GM23338 (cell line): ENCODE data around the gene ONECUT1. TPM values are rescaled to one million over a fixed set of nuclear protein-coding genes. Genes with fewer than 3 reads are reported as not detected.

Source experiments
- ATAC-seq: fragments of 200-7000 bp; cut with Tn5 transposase; 3 replicates; pipeline ENCODE4 v1.9.1; 2020
- DNase-seq: peaks from one replicate; pipeline ENCODE4 v3.0.0-alpha.2; 2015; ENCODE audit warnings: low spot score
- H2AFZ ChIP-seq: fragments of 200-600 bp; sonication (generic); 2 replicates; pipeline ENCODE4 v1.8.0; 2016; ENCODE audit warnings: antibody characterized with exemption, mild to moderate bottlenecking, moderate library complexity
- H3F3A ChIP-seq: fragments of 200-600 bp; sonication (generic); replicated peaks from 2 replicates; pipeline ENCODE4 v1.8.0; 2017; ENCODE audit warnings: antibody characterized with exemption, mixed run types, low read depth
- H3K27ac ChIP-seq: fragments of 200-600 bp; sonication (generic); 2 replicates; pipeline ENCODE4 v1.6.1; 2016; ENCODE audit warnings: low read depth
- H3K27me3 ChIP-seq: fragments of 200-600 bp; sonication (generic); 2 replicates; pipeline ENCODE4 v1.8.0; 2016; ENCODE audit warnings: mild to moderate bottlenecking, mixed run types, moderate library complexity; ENCODE audit not compliant: insufficient read depth
- H3K36me3 ChIP-seq: fragments of 200-600 bp; sonication (generic); 2 replicates; pipeline ENCODE4 v1.8.0; 2016; ENCODE audit warnings: mild to moderate bottlenecking; ENCODE audit not compliant: insufficient read depth
- H3K4me1 ChIP-seq: fragments of 200-600 bp; sonication (generic); 2 replicates; pipeline ENCODE4 v1.8.0; 2016; ENCODE audit warnings: mild to moderate bottlenecking, moderate library complexity; ENCODE audit not compliant: insufficient read depth
- H3K4me2 ChIP-seq: fragments of 200-600 bp; sonication (generic); 2 replicates; pipeline ENCODE4 v1.7.1; 2017; ENCODE audit warnings: mixed run types
- H3K4me3 ChIP-seq: fragments of 200-600 bp; sonication (generic); 2 replicates; pipeline ENCODE4 v1.6.1; 2016; ENCODE audit warnings: mixed run types
- H3K79me2 ChIP-seq: fragments of 200-600 bp; sonication (generic); replicated peaks from 2 replicates; pipeline ENCODE4 v1.8.0; 2017; ENCODE audit warnings: mild to moderate bottlenecking; ENCODE audit not compliant: insufficient read depth
- H3K9me2 ChIP-seq: fragments of 200-600 bp; sonication (generic); 2 replicates; pipeline ENCODE4 v1.8.0; 2017; ENCODE audit not compliant: insufficient read depth
- H4K20me1 ChIP-seq: fragments of 200-600 bp; sonication (generic); replicated peaks from 2 replicates; pipeline ENCODE4 v1.8.0; 2017; ENCODE audit warnings: mild to moderate bottlenecking; ENCODE audit not compliant: insufficient read depth
- H3K27ac Mint-ChIP-seq: 2 replicates; pipeline ENCODE4 v1.8.0; 2020; ENCODE audit warnings: inconsistent platforms, mild to moderate bottlenecking, moderate library complexity, mixed read lengths
- H3K27me3 Mint-ChIP-seq: 3 replicates; pipeline ENCODE4 v1.8.0; 2022; ENCODE audit warnings: low read depth, mild to moderate bottlenecking, moderate library complexity, mixed read lengths, inconsistent platforms; ENCODE audit not compliant: insufficient read depth, poor library complexity
- H3K36me3 Mint-ChIP-seq: 3 replicates; pipeline ENCODE4 v1.8.0; 2021; ENCODE audit warnings: low read depth, mild to moderate bottlenecking, inconsistent platforms, moderate library complexity, mixed read lengths
- H3K4me1 Mint-ChIP-seq: 3 replicates; pipeline ENCODE4 v1.8.0; 2020; ENCODE audit warnings: mild to moderate bottlenecking, inconsistent platforms, mixed read lengths
- H3K4me3 Mint-ChIP-seq: 3 replicates; pipeline ENCODE4 v1.8.0; 2021; ENCODE audit warnings: moderate library complexity, mild to moderate bottlenecking, inconsistent platforms, mixed read lengths
- H3K9me3 Mint-ChIP-seq: 3 replicates; pipeline ENCODE4 v1.8.0; 2020; ENCODE audit warnings: moderate library complexity, mild to moderate bottlenecking, inconsistent platforms, mixed read lengths
- CTCF ChIP-seq, 2 experiments: fragments of 200-600 bp in 1 of 2; sonication (generic) in 1 of 2; conservative IDR thresholded peaks; 2 replicates each; pipeline versions ENCODE4 v1.5.1 to v1.6.1; 2016 to 2017; ENCODE audit warnings: antibody characterized with exemption in 2 of 2, low read depth in 2 of 2, mild to moderate bottlenecking in 2 of 2, moderate library complexity in 1 of 2
- ETS1 ChIP-seq: IDR thresholded peaks from 2 replicates; pipeline ENCODE4 v1.6.1; 2016; ENCODE audit warnings: antibody characterized with exemption
- EZH2 ChIP-seq: fragments of 200-600 bp; sonication (generic); IDR thresholded peaks from one replicate; pipeline ENCODE4 v1.8.0; 2017; ENCODE audit warnings: antibody characterized with exemption, mild to moderate bottlenecking, low read depth; ENCODE audit not compliant: unreplicated experiment
- ZNF114 ChIP-seq: fragments of 250-450 bp; sonication (Bioruptor Pico); IDR thresholded peaks from 2 replicates; pipeline ENCODE4 v1.5.0; 2020; ENCODE audit warnings: mild to moderate bottlenecking, moderate library complexity
- ZNF462 ChIP-seq: fragments of 250-450 bp; sonication (Bioruptor Pico); IDR thresholded peaks from 2 replicates; pipeline ENCODE4 v1.5.0; 2020; ENCODE audit warnings: mild to moderate bottlenecking, moderate library complexity
- polyA plus RNA-seq: library from polyadenylated mRNA; unstranded; fragments of >200 nt; fragmentation: Nextera tagmentation; extraction: Ambion mirVana; gene quantifications from 2 replicates; pipeline ENCODE4 v1.2.1, GENCODE V29; 2016
- total RNA-seq: library from RNA; depleted of rRNA; stranded (reverse); fragments of >200 nt; shearing (Covaris generic); gene quantifications from 2 replicates; pipeline ENCODE4 v1.2.3, GENCODE V29; 2014

ONECUT1 gene
- total and polyA plus RNA-seq, 2 experiments from 2014 or later = 4.3 to 9.4 TPM

GRCh38 chr15:52790941-52791751 is 1.0 kb upstream of the ONECUT1 start:
- H3K27ac ChIP-seq = no peak overlapping the region
- H2AFZ ChIP-seq = 0 out of 2 replicates have a peak overlapping the region, but pooled peaks have one; percentile 23
- Mint-ChIP-seq H3K27ac (no peak overlapping the region), H3K27me3 (peaks cover 98% of the 10 kb centered on the region), H3K9me3 (no peaks in the 10 kb centered on the region; the same call in 1 of the 3 replicates), H3K36me3 (no peaks in the 10 kb centered on the region), H3K4me3 (peak overlapping the region; percentile 75), H3K4me1 (peaks cover 70% of the 10 kb centered on the region)
- H3K36me3 ChIP-seq = no peaks in the 10 kb centered on the region
- DNase-seq = peak; percentile 63
- peaks cover 29% of the 10 kb centered on the region for H3F3A ChIP-seq
- no peaks in the 10 kb centered on the region for H3K9me2 ChIP-seq
- H3K4me3 ChIP-seq = peak overlapping the region; percentile 59
- ATAC-seq = peak; percentile 12
- peaks cover 35% of the 10 kb centered on the region for H4K20me1 ChIP-seq
- TF ChIP-seq ZNF114 (CRISPR knock-in tag) (no peak), EZH2 (peak; percentile 81), ZNF462 (no peak), ETS1 (no peak), CTCF (conservative IDR thresholded peaks at IDR 0.05; ENCODE audit: low read depth in 2 of 2) (peak; percentile 0 to 39; a peak in 2 of 4 replicates)
- peaks cover 76% of the 10 kb centered on the region for H3K4me1 ChIP-seq
- peak overlapping the region; percentile 82 for H3K4me2 ChIP-seq
- H3K79me2 ChIP-seq = 0 out of 2 replicates have a peak, but pooled peaks cover 3% of the 10 kb centered on the region
- H3K27me3 ChIP-seq = peaks cover 99% of the 10 kb centered on the region
